G401.6 (cell line): ENCODE measurements around the gene SH2D1B.
"Not testable (repeated sequence)": the region's sequence is repeated elsewhere in the genome, so short reads cannot be mapped to it uniquely, and the experiment has no call there.

Source experiments
- FAIRE-seq: peaks from 2 replicates; lab custom pipeline; 2012; peaks lifted over from hg19 to GRCh38; lab: Jason Lieb, UNC

The SH2D1B gene

GRCh38 chr1:162361349-162361748, 50.6 kb downstream of the SH2D1B start:
- FAIRE-seq = no peak

- FAIRE-seq = no peak
These were observed 51.1 kb downstream of the SH2D1B start for GRCh38 chr1:162360874-162361260.

- FAIRE-seq = no peak
These were observed 51.6 kb downstream of the SH2D1B start for GRCh38 chr1:162360237-162360873.

GRCh38 chr1:162359523-162360236, 52.3 kb downstream of the SH2D1B start:
- no peak for FAIRE-seq

- FAIRE-seq = no peak
These were observed 53.0 kb downstream of the SH2D1B start for GRCh38 chr1:162358928-162359327.

- FAIRE-seq = no peak
These were observed 54.2 kb downstream of the SH2D1B start for GRCh38 chr1:162357681-162358266.

- no peak for FAIRE-seq
These were observed 58.2 kb downstream of the SH2D1B start for GRCh38 chr1:162353702-162354101.

- FAIRE-seq = no peak
These were observed 58.9 kb downstream of the SH2D1B start for GRCh38 chr1:162353078-162353477.

- not testable (repeated sequence) for FAIRE-seq
These were observed 60.1 kb downstream of the SH2D1B start for GRCh38 chr1:162351874-162352273.

- FAIRE-seq = no peak
These were observed 60.6 kb downstream of the SH2D1B start for GRCh38 chr1:162351246-162351842.

- FAIRE-seq = no peak
These were observed 62.2 kb downstream of the SH2D1B start for GRCh38 chr1:162349635-162350330.

- no peak for FAIRE-seq
These were observed 64.7 kb downstream of the SH2D1B start for GRCh38 chr1:162347281-162347680.
